Purkinje cell (primary cell): ENCODE results near the gene GLUD1. TPM values are rescaled to one million over a fixed set of nuclear protein-coding genes. Genes with fewer than 3 reads are reported as not detected.

Source experiments
- polyA plus RNA-seq: library from polyadenylated mRNA; unstranded; fragments of >200 nt; fragmentation: Nextera tagmentation; gene quantifications from 2 replicates; pipeline ENCODE4 v1.2.1, GENCODE V29; 2014

GLUD1 gene
- polyA plus RNA-seq, result 108 and 116 TPM in 2 replicates

GRCh38 chr10:87094373-87095235 lies at the start of gene GLUD1, which contains the start of gene SHLD2:
GLUD1 (minus strand) TSS chr10:87094843; CDS start chr10:87094769, 74 bp downstream.
SHLD2 (plus strand) TSS chr10:87095206; CDS start chr10:87151355, 56,149 bp downstream.

DNA sequence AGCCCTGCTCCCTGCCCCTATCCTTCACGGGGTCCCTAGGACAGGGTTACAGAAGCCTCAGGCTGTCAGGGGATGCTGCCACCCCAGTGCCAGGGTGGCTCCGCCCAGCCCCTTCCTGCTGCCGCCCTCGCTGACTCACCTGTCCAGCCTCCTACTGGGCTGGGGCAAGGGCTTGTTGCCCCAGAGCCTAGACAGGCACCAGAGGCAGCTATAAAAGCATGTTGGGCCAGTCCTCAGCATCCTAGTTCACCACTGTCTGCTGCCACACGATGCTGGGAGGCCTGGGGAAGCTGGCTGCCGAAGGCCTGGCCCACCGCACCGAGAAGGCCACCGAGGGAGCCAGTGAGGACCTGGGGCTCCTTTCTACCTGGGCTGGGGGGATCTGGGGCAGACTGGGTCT lies 74.6 kb downstream of the GLUD1 start, which contains the start of gene FAM25A:
TSS of gene FAM25A (plus strand) at position 239 of the 400 bp plus-strand sequence. CDS start at position 270, 31 bp downstream.

Other genes starting within 250 kb of the GLUD1 start
- gene MMRN2, start 137.2 kb downstream of the GLUD1 start, polyA plus RNA-seq, result 0.46 and 0.52 TPM in 2 replicates
- 1,040 and 1,509 TPM in 2 replicates for gene SNCG, start 136.2 kb downstream of the GLUD1 start, polyA plus RNA-seq
- 3.3 and 4.2 TPM in 2 replicates for gene ADIRF, start 126.4 kb downstream of the GLUD1 start, polyA plus RNA-seq
- gene FAM25A, start 74.5 kb downstream of the GLUD1 start, polyA plus RNA-seq, result not detected in 2 replicates
- 3.7 and 4.8 TPM in 2 replicates for gene SHLD2, start 363 bp upstream of the GLUD1 start, polyA plus RNA-seq
- not detected in 2 replicates for gene NUTM2A, start 130.6 kb upstream of the GLUD1 start, polyA plus RNA-seq